ENCODE results near the gene PLCL2.

PLCL2 gene

GRCh38 chr3:16923112-16923511 is 38.4 kb downstream of the PLCL2 start:
- POLR2A ChIA-PET (ENCODE audit: low non-redundant PET) = no interaction called here
- TF ChIP-seq, protein P1, sequence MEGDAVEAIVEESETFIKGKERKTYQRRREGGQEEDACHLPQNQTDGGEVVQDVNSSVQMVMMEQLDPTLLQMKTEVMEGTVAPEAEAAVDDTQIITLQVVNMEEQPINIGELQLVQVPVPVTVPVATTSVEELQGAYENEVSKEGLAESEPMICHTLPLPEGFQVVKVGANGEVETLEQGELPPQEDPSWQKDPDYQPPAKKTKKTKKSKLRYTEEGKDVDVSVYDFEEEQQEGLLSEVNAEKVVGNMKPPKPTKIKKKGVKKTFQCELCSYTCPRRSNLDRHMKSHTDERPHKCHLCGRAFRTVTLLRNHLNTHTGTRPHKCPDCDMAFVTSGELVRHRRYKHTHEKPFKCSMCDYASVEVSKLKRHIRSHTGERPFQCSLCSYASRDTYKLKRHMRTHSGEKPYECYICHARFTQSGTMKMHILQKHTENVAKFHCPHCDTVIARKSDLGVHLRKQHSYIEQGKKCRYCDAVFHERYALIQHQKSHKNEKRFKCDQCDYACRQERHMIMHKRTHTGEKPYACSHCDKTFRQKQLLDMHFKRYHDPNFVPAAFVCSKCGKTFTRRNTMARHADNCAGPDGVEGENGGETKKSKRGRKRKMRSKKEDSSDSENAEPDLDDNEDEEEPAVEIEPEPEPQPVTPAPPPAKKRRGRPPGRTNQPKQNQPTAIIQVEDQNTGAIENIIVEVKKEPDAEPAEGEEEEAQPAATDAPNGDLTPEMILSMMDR (conservative IDR thresholded peaks at IDR 0.05; ENCODE audit: low read depth) = no peak
- CTCF ChIA-PET = no interaction called here
- no peak for DNase-seq (ENCODE audit: low spot score)
- H3K27ac ChIP-seq = no peak overlapping the region

DNA sequence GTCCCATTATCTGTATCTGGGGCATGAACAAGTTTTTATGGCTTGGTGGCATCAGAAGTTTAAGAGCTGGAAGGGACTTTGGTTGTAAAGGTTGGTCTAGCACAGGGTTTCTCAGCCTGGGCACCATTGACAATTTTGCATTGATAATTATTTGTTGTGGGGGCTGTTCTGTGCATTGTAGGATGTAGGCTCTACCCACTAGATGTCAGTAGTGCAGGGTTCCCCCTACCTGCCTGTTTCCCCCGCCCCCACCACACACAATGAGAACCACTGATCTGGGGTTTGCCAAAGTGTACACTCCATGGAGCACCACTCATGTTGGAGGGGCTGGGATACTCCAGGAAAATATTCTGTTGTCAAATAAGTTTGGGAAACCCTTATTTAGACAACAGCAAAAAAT is 42.7 kb downstream of the PLCL2 start:
- TF ChIP-seq, protein P1 (conservative IDR thresholded peaks at IDR 0.05; ENCODE audit: low read depth) = no peak
- H3K27ac ChIP-seq = no peak overlapping the region
- ChIA-PET POLR2A (ENCODE audit: low non-redundant PET) (no interaction called here), CTCF (no interaction called here)
- no peak for DNase-seq (ENCODE audit: low spot score)

DNA sequence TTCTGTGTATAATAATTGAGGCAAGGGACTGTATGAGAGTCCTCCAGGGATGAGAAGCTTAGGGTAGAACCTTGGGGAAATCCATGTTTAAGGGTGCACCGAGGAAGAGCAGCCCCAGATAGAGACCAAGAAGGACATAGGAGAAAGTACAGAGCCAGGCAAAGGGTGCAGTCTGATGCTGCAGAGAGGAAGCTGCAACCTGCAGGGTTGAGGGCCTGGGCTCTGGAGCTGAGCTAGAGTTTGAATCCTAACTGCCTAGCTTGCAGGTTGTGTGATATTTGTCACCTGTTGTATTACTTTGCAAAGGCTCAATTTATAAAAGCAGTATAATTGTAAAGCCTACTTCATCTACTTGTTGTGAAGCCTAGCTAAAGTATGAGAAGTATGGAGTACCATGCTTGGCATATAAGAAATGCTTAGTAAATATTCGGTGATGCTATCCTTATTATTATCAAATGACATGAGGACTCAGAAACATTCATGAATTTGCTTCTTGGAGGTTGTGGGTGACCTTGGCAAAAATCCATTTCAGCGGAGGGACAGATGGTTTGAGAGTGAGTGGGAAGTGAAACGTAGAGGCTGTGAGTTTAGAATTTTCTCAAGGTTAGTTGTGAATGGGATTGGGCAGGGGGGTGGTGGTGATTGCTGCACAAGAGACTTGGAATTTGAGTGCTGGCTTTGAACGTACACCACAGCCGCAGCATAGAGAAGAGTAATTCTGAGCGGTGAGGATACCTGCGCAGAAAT is 43.8 kb downstream of the PLCL2 start:
- DNase-seq (ENCODE audit: low spot score) = no peak
- ChIA-PET CTCF (no interaction called here), POLR2A (ENCODE audit: low non-redundant PET) (no interaction called here)
- TF ChIP-seq, protein P1 (conservative IDR thresholded peaks at IDR 0.05; ENCODE audit: low read depth) = no peak
- H3K27ac ChIP-seq = no peak overlapping the region

- POLR2A ChIA-PET (ENCODE audit: low non-redundant PET) = no interaction called here
Observed at GRCh38 chr3:16929311-16929710, 44.6 kb downstream of the PLCL2 start.

DNA sequence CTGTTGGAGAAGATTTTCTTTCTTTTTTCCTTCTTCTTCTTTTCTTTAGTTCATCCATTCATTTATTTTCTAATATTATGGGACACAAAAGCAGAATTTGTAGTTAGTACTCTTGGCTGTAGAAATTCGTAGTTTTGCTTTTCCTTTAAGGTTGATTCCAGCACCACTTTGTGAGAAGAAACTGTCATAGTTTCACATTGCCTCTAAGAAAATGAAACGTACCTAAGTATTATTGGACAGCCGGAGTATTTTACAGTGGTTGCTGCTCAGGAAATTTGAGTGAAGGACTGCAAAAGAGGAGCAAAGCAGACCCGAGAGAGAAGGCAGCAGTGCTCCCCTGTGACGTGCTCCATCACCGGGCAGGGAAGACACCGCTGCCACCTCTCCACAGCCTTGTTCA is 48.1 kb downstream of the PLCL2 start:
- ChIA-PET CTCF (no interaction called here), POLR2A (ENCODE audit: low non-redundant PET) (no interaction called here)
- no peak for DNase-seq (ENCODE audit: low spot score)
- no peak overlapping the region for H3K27ac ChIP-seq
- TF ChIP-seq, protein P1 (conservative IDR thresholded peaks at IDR 0.05; ENCODE audit: low read depth) = no peak

More at GRCh38 chr3:16929311-16929710, 44.6 kb downstream of the PLCL2 start:
- H3K27ac ChIP-seq = no peak overlapping the region
- CTCF ChIA-PET = no interaction called here
- TF ChIP-seq, protein P1 (conservative IDR thresholded peaks at IDR 0.05; ENCODE audit: low read depth) = no peak
- no peak for DNase-seq (ENCODE audit: low spot score)

- CTCF ChIA-PET = no interaction called here
- POLR2A ChIA-PET (ENCODE audit: low non-redundant PET) = no interaction called here
- DNase-seq (ENCODE audit: low spot score) = no peak
- TF ChIP-seq, protein P1 (conservative IDR thresholded peaks at IDR 0.05; ENCODE audit: low read depth) = no peak
- no peak overlapping the region for H3K27ac ChIP-seq
Observed at GRCh38 chr3:16935781-16936180, 51.0 kb downstream of the PLCL2 start.

Data from RWPE1 (cell line).